ENCODE data around the gene SORCS1. TPM values are rescaled to one million over a fixed set of nuclear protein-coding genes. Genes with fewer than 3 reads are reported as not detected.

Gene SORCS1
- total RNA-seq, 1 experiment from 2014 or later, result 1.7 TPM

GRCh38 chr10:107081644-107082043 lies 82.9 kb downstream of the SORCS1 start:
- no CpG with 5 or more reads among the region's 1 CpG for WGBS (ENCODE audit: extremely low coverage, insufficient read length, low lambda C conversion rate)
- Histone ChIP-seq H3K27me3 (ENCODE audit: insufficient read depth, low read length) (no peaks in the 10 kb centered on the region), H2BK15ac (ENCODE audit: low read depth, low read length) (no peak overlapping the region), H3K27ac (ENCODE audit: insufficient read length, low read depth, low read length) (no peak overlapping the region), H3K14ac (ENCODE audit: insufficient read depth, low read length) (no peak overlapping the region), H4K20me1 (ENCODE audit: control insufficient read depth, insufficient read depth, insufficient read length) (no peaks in the 10 kb centered on the region), H2AK5ac (ENCODE audit: insufficient read length, low read length) (no peak overlapping the region), H3K79me2 (ENCODE audit: insufficient read depth, low read length) (no peaks in the 10 kb centered on the region), H3K4ac (ENCODE audit: low read depth, low read length) (no peak overlapping the region), H3K56ac (ENCODE audit: insufficient read length, low read depth, low read length) (no peak overlapping the region), H2AFZ (ENCODE audit: low read length) (no peak overlapping the region), H4K5ac (ENCODE audit: insufficient read length, low read depth, low read length) (no peak overlapping the region), H3K4me2 (ENCODE audit: insufficient read depth, insufficient read length, low read length) (no peak overlapping the region), H4K91ac (ENCODE audit: insufficient read length, low read depth, low read length) (no peak overlapping the region), H3K18ac (ENCODE audit: insufficient read length, low read depth, low read length) (no peak overlapping the region), H3K23ac (ENCODE audit: insufficient read length, low read depth, low read length) (no peak overlapping the region), H2BK120ac (ENCODE audit: low read depth, low read length, poor library complexity, severe bottlenecking) (no peak overlapping the region), H3T11ph (ENCODE audit: low read length) (no peak overlapping the region), H3K79me1 (ENCODE audit: insufficient read depth, low read depth, low read length, poor library complexity, severe bottlenecking) (no peaks in the 10 kb centered on the region), H2BK20ac (ENCODE audit: low read depth, low read length, poor library complexity, severe bottlenecking) (no peak overlapping the region), H3K4me1 (ENCODE audit: insufficient read depth, low read length) (no peaks in the 10 kb centered on the region; the same call in 1 of the 2 replicates), H4K8ac (replicated peaks; ENCODE audit: insufficient read length, low read depth, low read length) (no peak overlapping the region), H2BK5ac (ENCODE audit: insufficient read length, low read length) (no peak overlapping the region), H2BK12ac (ENCODE audit: insufficient read length, low read depth, low read length) (no peak overlapping the region), H3K9me3 (ENCODE audit: control insufficient read depth, low read depth, low read length) (no peaks in the 10 kb centered on the region), H3K9ac (ENCODE audit: extremely low read depth, insufficient read length, low read length) (no peak overlapping the region), H3K23me2 (ENCODE audit: insufficient read length, low read depth, low read length, poor library complexity, severe bottlenecking) (no peaks in the 10 kb centered on the region)
- no peak overlapping the region for H3K4me3 Mint-ChIP-seq
- no peaks in the 10 kb centered on the region for H3K36me3 Mint-ChIP-seq (ENCODE audit: insufficient read depth in 1 of 3, low read depth in 3 of 3)
- H3K9me3 Mint-ChIP-seq, result no peaks in the 10 kb centered on the region
- no peak overlapping the region for H3K27ac Mint-ChIP-seq
- DNase-seq, result no peak
- TF ChIP-seq CTCF (conservative IDR thresholded peaks at IDR 0.05), result no peak
- H3K27me3 Mint-ChIP-seq (ENCODE audit: low read depth), result no peaks in the 10 kb centered on the region
- peaks cover 9 to 10% of the 10 kb centered on the region in 2 experiments; a peak in 3 of 4 replicates for H3K4me1 Mint-ChIP-seq

Measured in H9 (cell line).